ENCODE measurements around the gene OIP5. TPM values are rescaled to one million over a fixed set of nuclear protein-coding genes. Genes with fewer than 3 reads are reported as not detected.

The OIP5 gene
- total and polyA plus RNA-seq, 9 of the 15 experiments (the other 6 are each of a cell fraction or from before 2014, with no cell fraction given), result 8.3 to 54.8 (median 35.3) TPM

DNA sequence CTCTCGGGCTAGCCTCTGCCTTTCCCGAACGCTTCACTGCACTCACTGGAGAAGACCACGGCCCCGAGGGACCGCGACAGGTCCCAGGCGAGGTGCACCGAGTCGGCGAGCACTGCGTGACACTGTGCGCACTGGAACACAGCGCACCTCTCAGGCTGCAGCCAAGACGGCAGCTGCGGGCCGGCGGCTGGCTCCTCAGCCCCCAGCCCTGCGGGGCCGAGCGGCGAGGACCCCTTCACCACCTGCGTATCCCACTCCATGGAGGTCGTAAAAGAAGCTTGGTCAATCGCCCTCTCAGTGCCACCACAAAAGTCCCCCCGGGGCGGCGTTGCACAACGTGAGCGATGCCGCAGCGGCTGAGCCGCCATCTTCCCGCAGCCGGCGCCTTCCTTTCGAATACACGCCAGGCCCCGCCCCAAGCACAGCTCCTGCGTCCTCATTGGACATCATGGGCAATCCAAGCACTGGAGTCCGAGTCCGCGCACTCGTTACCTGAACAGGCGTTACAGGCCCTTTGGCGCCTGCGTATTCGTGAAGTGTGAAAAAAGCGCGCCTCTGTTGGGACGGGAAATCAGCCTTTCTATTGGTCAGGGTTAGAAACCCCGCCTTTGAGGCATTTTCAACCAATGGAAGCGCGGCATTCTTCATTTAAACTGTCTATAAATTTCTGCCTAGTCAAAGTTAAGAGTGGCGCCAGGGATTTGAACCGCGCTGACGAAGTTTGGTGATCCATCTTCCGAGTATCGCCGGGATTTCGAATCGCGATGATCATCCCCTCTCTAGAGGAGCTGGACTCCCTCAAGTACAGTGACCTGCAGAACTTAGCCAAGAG is at the start of gene OIP5, which contains the start of gene NUSAP1 (continued):
- peak; percentile 65 for TF ChIP-seq NFIC (IDR thresholded peaks at IDR 0.05)
- TF ChIP-seq MYC (IDR thresholded peaks at IDR 0.05; ENCODE audit: low read depth, low read length), result peak; percentile 52
- 0 out of 2 replicates have a peak, but pooled peaks have one; percentile 63 for TF ChIP-seq MYC (CRISPR knock-in tag; IDR thresholded peaks at IDR 0.05; ENCODE audit: borderline replicate concordance, low read depth)
- TF ChIP-seq MAFG (tag; conservative IDR thresholded peaks at IDR 0.05), result peak; percentile 39; the same call in 1 of the 2 replicates
- TF ChIP-seq NFRKB (IDR thresholded peaks at IDR 0.05; ENCODE audit: low read depth), result peak; percentile 89; the same call in 1 of the 2 replicates
- no peak for TF ChIP-seq PPARD (CRISPR knock-in tag; IDR thresholded peaks at IDR 0.05)
- peak; percentile 58 for TF ChIP-seq NFE2 (IDR thresholded peaks at IDR 0.05; ENCODE audit: low read depth)
- TF ChIP-seq, protein P1, sequence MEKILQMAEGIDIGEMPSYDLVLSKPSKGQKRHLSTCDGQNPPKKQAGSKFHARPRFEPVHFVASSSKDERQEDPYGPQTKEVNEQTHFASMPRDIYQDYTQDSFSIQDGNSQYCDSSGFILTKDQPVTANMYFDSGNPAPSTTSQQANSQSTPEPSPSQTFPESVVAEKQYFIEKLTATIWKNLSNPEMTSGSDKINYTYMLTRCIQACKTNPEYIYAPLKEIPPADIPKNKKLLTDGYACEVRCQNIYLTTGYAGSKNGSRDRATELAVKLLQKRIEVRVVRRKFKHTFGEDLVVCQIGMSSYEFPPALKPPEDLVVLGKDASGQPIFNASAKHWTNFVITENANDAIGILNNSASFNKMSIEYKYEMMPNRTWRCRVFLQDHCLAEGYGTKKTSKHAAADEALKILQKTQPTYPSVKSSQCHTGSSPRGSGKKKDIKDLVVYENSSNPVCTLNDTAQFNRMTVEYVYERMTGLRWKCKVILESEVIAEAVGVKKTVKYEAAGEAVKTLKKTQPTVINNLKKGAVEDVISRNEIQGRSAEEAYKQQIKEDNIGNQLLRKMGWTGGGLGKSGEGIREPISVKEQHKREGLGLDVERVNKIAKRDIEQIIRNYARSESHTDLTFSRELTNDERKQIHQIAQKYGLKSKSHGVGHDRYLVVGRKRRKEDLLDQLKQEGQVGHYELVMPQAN (IDR thresholded peaks at IDR 0.05; ENCODE audit: borderline replicate concordance), result peak; percentile 96; the same call in 1 of the 2 replicates
- TF ChIP-seq ZFPM2 (CRISPR knock-in tag; IDR thresholded peaks at IDR 0.05), result no peak
- no peak for TF ChIP-seq ZNF274 (IDR thresholded peaks at IDR 0.05; ENCODE audit: borderline replicate concordance, low read depth, low read length)
- TF ChIP-seq NCOA6 (IDR thresholded peaks at IDR 0.05), result no peak
- no peak for TF ChIP-seq ZNF134 (CRISPR knock-in tag; conservative IDR thresholded peaks at IDR 0.05)
- TF ChIP-seq ATF1 (CRISPR knock-in tag; IDR thresholded peaks at IDR 0.05), result no peak
- peak; percentile 89 for TF ChIP-seq ATF1 (tag; IDR thresholded peaks at IDR 0.05)
- no peak for TF ChIP-seq HMG20B (CRISPR knock-in tag; IDR thresholded peaks at IDR 0.05)
- TF ChIP-seq, protein P2, sequence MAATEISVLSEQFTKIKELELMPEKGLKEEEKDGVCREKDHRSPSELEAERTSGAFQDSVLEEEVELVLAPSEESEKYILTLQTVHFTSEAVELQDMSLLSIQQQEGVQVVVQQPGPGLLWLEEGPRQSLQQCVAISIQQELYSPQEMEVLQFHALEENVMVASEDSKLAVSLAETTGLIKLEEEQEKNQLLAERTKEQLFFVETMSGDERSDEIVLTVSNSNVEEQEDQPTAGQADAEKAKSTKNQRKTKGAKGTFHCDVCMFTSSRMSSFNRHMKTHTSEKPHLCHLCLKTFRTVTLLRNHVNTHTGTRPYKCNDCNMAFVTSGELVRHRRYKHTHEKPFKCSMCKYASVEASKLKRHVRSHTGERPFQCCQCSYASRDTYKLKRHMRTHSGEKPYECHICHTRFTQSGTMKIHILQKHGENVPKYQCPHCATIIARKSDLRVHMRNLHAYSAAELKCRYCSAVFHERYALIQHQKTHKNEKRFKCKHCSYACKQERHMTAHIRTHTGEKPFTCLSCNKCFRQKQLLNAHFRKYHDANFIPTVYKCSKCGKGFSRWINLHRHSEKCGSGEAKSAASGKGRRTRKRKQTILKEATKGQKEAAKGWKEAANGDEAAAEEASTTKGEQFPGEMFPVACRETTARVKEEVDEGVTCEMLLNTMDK (IDR thresholded peaks at IDR 0.05; ENCODE audit: borderline replicate concordance, insufficient read depth, low read depth, low read length, poor library complexity, severe bottlenecking), result no peak
- TF ChIP-seq CSDE1 (IDR thresholded peaks at IDR 0.05), result peak in 1 of 2 experiments; percentile 54; a peak in 1 of 4 replicates
- TF ChIP-seq, protein P3, sequence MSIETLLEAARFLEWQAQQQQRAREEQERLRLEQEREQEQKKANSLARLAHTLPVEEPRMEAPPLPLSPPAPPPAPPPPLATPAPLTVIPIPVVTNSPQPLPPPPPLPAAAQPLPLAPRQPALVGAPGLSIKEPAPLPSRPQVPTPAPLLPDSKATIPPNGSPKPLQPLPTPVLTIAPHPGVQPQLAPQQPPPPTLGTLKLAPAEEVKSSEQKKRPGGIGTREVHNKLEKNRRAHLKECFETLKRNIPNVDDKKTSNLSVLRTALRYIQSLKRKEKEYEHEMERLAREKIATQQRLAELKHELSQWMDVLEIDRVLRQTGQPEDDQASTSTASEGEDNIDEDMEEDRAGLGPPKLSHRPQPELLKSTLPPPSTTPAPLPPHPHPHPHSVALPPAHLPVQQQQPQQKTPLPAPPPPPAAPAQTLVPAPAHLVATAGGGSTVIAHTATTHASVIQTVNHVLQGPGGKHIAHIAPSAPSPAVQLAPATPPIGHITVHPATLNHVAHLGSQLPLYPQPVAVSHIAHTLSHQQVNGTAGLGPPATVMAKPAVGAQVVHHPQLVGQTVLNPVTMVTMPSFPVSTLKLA (conservative IDR thresholded peaks at IDR 0.05), result peak; percentile 52 to 87
- TF ChIP-seq, protein P4, sequence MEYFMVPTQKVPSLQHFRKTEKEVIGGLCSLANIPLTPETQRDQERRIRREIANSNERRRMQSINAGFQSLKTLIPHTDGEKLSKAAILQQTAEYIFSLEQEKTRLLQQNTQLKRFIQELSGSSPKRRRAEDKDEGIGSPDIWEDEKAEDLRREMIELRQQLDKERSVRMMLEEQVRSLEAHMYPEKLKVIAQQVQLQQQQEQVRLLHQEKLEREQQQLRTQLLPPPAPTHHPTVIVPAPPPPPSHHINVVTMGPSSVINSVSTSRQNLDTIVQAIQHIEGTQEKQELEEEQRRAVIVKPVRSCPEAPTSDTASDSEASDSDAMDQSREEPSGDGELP (CRISPR knock-in tag; IDR thresholded peaks at IDR 0.05; ENCODE audit: borderline replicate concordance), result peak; percentile 83
- TF ChIP-seq TRIM28 (IDR thresholded peaks at IDR 0.05), result no peak
- no peak for TF ChIP-seq SMARCB1 (IDR thresholded peaks at IDR 0.05; ENCODE audit: insufficient read length, low read depth)

Data from K562 (cell line).